Esophagus muscularis mucosa (tissue), 3 donors: ENCODE measurements around the gene PRELID2.

Experiments
- CTCF ChIP-seq, 3 experiments: fragments of 200-600 bp in 2 of 3; fragments of 450-650 bp in 1 of 3; sonication (generic) in 2 of 3; IDR thresholded peaks; one replicate each; pipeline ENCODE4 v1.5.1; 2017 to 2019; ENCODE audit warnings: antibody characterized with exemption in 3 of 3, mild to moderate bottlenecking in 2 of 3, moderate library complexity in 1 of 3
- POLR2A ChIP-seq: fragments of 450-650 bp; IDR thresholded peaks from one replicate; pipeline ENCODE4 v1.6.1; 2017; ENCODE audit warnings: antibody characterized with exemption, moderate library complexity, mild to moderate bottlenecking, low read depth
- POLR2AphosphoS5 ChIP-seq, 2 donors: sonication (generic); formaldehyde crosslinking; IDR thresholded peaks; one replicate each; pipeline ENCODE4 v1.6.1; 2017; ENCODE audit warnings: antibody characterized with exemption in 2 of 2

GRCh38 chr5:145792840-145793239 lies 42.3 kb downstream of the PRELID2 start:
- TF ChIP-seq POLR2A (no peak), CTCF (IDR thresholded peaks at IDR 0.05) (no peak), POLR2AphosphoS5 (IDR thresholded peaks at IDR 0.05) (no peak)
